Stimulated activated CD4-positive, alpha-beta T cell treated with anti-CD3 and anti-CD28 coated beads, Interleukin-1b, Interleukin-23, amount 100 ng/mL, for 24 hours (primary cell): ENCODE results near the gene CRABP2.

Experiments used
- DNase-seq, 4 experiments: peaks; one replicate each; pipeline ENCODE4 v3.0.0-alpha.2; 2020; ENCODE audit warnings: low read depth in 4 of 4, low spot score in 1 of 4

CRABP2 gene

GRCh38 chr1:156656806-156657740 lies 48.3 kb downstream of the CRABP2 start:
- DNase-seq = peak; percentile 60 to 76 (median 66)

GRCh38 chr1:156655904-156656516 lies 49.4 kb downstream of the CRABP2 start:
- no peak for DNase-seq

- DNase-seq = no peak
These were observed 50.1 kb downstream of the CRABP2 start for GRCh38 chr1:156655151-156655903.

GRCh38 chr1:156654700-156655099 lies 50.7 kb downstream of the CRABP2 start:
- DNase-seq = no peak

GRCh38 chr1:156652992-156653355 lies 52.4 kb downstream of the CRABP2 start:
- DNase-seq = no peak

- DNase-seq = no peak
These were observed 53.0 kb downstream of the CRABP2 start for GRCh38 chr1:156652131-156652991.
